Activated CD8-positive, alpha-beta T cell treated with anti-CD3 and anti-CD28 coated beads for 36 hours (primary cell): ENCODE results near the gene RPP25L. TPM values are rescaled to one million over a fixed set of nuclear protein-coding genes. Genes with fewer than 3 reads are reported as not detected.

Experiments used
- ATAC-seq: fragments of 200-7000 bp; cut with Tn5 transposase; one replicate; pipeline ENCODE4 v1.10.0; 2021; ENCODE audit warnings: mild to moderate bottlenecking, moderate library complexity
- CTCF ChIA-PET: fragments of 350-600 bp; sonication (Branson Sonifier 250); formaldehyde crosslinking; loops from one replicate; lab custom pipeline; 2021; ENCODE audit warnings: antibody characterized with exemption; lab: Charles Lee
- POLR2A ChIA-PET: fragments of 350-600 bp; sonication (Branson Sonifier 250); formaldehyde crosslinking; loops from one replicate; lab custom pipeline; 2021; ENCODE audit warnings: antibody characterized with exemption; lab: Charles Lee
- DNase-seq: peaks from one replicate; pipeline ENCODE4 v3.0.0-alpha.2; 2020
- H3K27ac Mint-ChIP-seq: one replicate; pipeline ENCODE4 v1.8.0; 2021; ENCODE audit warnings: mild to moderate bottlenecking, mixed read lengths
- H3K27me3 Mint-ChIP-seq: one replicate; pipeline ENCODE4 v1.8.0; 2021; ENCODE audit warnings: mixed read lengths
- H3K36me3 Mint-ChIP-seq: one replicate; pipeline ENCODE4 v1.8.0; 2021; ENCODE audit warnings: low read depth, mixed read lengths
- H3K4me1 Mint-ChIP-seq: one replicate; pipeline ENCODE4 v1.8.0; 2021; ENCODE audit warnings: low read depth, mixed read lengths
- H3K4me3 Mint-ChIP-seq: one replicate; pipeline ENCODE4 v1.8.0; 2021; ENCODE audit warnings: mild to moderate bottlenecking, moderate library complexity, mixed read lengths
- H3K9me3 Mint-ChIP-seq: one replicate; pipeline ENCODE4 v1.8.0; 2021; ENCODE audit warnings: mixed read lengths
- CTCF ChIP-seq: fragments of 200-600 bp; IDR thresholded peaks from one replicate; pipeline ENCODE4 v1.8.0; 2022; ENCODE audit warnings: antibody characterized with exemption, mild to moderate bottlenecking
- intact Hi-C: fragments of 100-400 bp; cut with micrococcal nuclease; formaldehyde crosslinking; loops from one replicate; pipeline ENCODE4 v1.10.0; 2022
- total RNA-seq, 2 experiments: library from RNA; stranded (reverse); gene quantifications; one replicate each; pipeline ENCODE4 v1.2.3, GENCODE V29; 2021

Gene RPP25L
- total RNA-seq, 2 experiments from 2014 or later = 37.9 to 38.7 TPM

- CTCF ChIA-PET = interaction anchor here (1.5 to 2.1 kb wide), 4 partner anchors 31 to 190 kb away, joined by 5 to 10 read pairs (median 8); no protein-coding TSS in a partner anchor
- H3K9me3 Mint-ChIP-seq = no peaks in the 10 kb centered on the region
- no peak for TF ChIP-seq CTCF
- H3K36me3 Mint-ChIP-seq = no peaks in the 10 kb centered on the region
- H3K4me3 Mint-ChIP-seq = no peak overlapping the region
- POLR2A ChIA-PET = no interaction called here
- H3K4me1 Mint-ChIP-seq = peaks cover 18% of the 10 kb centered on the region
- no peak for ATAC-seq
- H3K27me3 Mint-ChIP-seq = peaks cover 33% of the 10 kb centered on the region
- no peak for DNase-seq
- intact Hi-C loops = loop anchor here (5.0 kb wide), 2 partner anchors 47 to 157 kb away; no protein-coding TSS in a partner anchor
- no peak overlapping the region for H3K27ac Mint-ChIP-seq
Observed at GRCh38 chr9:34594177-34594576, 17.7 kb downstream of the RPP25L start.

GRCh38 chr9:34592895-34593601 lies 18.8 kb downstream of the RPP25L start:
- peaks cover 23% of the 10 kb centered on the region for H3K4me1 Mint-ChIP-seq
- intact Hi-C loops = loop anchor here (5.0 kb wide), 2 partner anchors 46 to 156 kb away; no protein-coding TSS in a partner anchor
- H3K27me3 Mint-ChIP-seq = peaks cover 43% of the 10 kb centered on the region

GRCh38 chr9:34591917-34592866 lies 19.7 kb downstream of the RPP25L start:
- POLR2A ChIA-PET = interaction anchor here (0.7 kb wide), 2 partner anchors 12 to 235 kb away, joined by 3 to 4 read pairs; no protein-coding TSS in a partner anchor
- intact Hi-C loops = loop anchor here (5.0 kb wide), 2 partner anchors 45 to 155 kb away; no protein-coding TSS in a partner anchor

More at GRCh38 chr9:34592895-34593601, 18.8 kb downstream of the RPP25L start:
- H3K36me3 Mint-ChIP-seq = no peaks in the 10 kb centered on the region
- TF ChIP-seq CTCF = no peak
- H3K9me3 Mint-ChIP-seq = no peaks in the 10 kb centered on the region
- no peak overlapping the region for H3K27ac Mint-ChIP-seq
- ChIA-PET POLR2A (interaction anchor here (0.7 kb wide), 2 partner anchors 11 to 236 kb away, joined by 3 to 4 read pairs; no protein-coding TSS in a partner anchor), CTCF (interaction anchor here (1.1 to 3.2 kb wide), 11 partner anchors 10 to 189 kb away, joined by 3 to 43 read pairs (median 16); partner anchors contain the start of genes DCTN3 and RPP25L)
- ATAC-seq (no peak), DNase-seq (peak; percentile 30)
- H3K4me3 Mint-ChIP-seq = no peak overlapping the region

More at GRCh38 chr9:34591917-34592866, 19.7 kb downstream of the RPP25L start:
- no peak for TF ChIP-seq CTCF
- H3K27ac Mint-ChIP-seq = no peak overlapping the region
- DNase-seq (no peak), ATAC-seq (no peak)
- peaks cover 23% of the 10 kb centered on the region for H3K4me1 Mint-ChIP-seq
- H3K27me3 Mint-ChIP-seq = peaks cover 51% of the 10 kb centered on the region
- CTCF ChIA-PET = interaction anchor here (0.6 to 3.2 kb wide), 39 partner anchors 9 to 188 kb away, joined by 3 to 43 read pairs (median 6); partner anchors contain the start of genes CCL27, DCTN3, ENHO and FAM219A
- H3K9me3 Mint-ChIP-seq = no peaks in the 10 kb centered on the region
- no peaks in the 10 kb centered on the region for H3K36me3 Mint-ChIP-seq
- H3K4me3 Mint-ChIP-seq = no peak overlapping the region
